ENCODE measurements around the gene CHRFAM7A.
"Not testable (repeated sequence)": the region's sequence is repeated elsewhere in the genome, so short reads cannot be mapped to it uniquely, and the experiment has no call there.

CHRFAM7A gene

DNA sequence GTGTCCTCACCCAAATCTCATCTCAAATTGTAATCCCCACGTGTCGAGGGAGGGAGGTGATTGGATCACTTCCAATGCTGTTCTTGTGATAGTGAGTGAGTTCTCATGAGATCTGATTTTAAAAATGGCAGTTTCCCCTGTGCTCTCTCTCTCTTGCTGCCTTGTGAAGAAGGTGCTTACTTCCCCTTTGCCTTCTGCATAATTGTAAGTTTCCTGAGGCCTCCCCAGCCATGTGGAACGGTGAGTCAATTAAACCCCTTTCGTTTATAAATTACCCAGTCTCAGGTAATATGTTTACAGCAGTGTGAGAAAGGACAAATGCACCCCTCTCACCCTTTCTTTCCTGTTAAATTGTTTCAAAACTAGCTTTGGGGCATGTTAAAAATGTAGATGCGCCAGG, 59.2 kb downstream of the CHRFAM7A start:
- in situ Hi-C loops (cut with MboI; ENCODE audit: low pct_unique_long_range_greater_than_20kb, low sequenced_read_pairs); DNase-seq: not testable (repeated sequence)

DNA sequence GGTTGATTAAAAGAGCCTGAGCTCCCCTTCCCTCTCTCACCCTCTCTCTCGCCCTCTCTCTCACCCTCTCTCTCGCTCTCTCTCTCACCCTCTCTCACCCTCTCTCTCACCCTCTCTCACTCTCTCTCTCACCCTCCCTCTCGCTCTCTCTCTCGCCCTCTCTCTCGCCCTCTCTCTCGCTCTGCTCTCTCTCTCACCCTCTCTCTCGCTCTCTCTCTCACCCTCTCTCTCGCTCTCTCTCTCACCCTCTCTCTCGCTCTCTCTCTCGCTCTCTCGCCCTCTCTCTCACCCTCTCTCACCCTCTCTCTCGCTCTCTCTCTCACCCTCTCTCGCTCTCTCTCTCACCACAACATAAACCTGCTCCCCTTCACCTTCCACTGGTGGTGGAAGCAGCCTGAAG, 67.2 kb downstream of the CHRFAM7A start:
- peak; percentile 0 for DNase-seq
- in situ Hi-C loops (cut with MboI; ENCODE audit: low pct_unique_long_range_greater_than_20kb, low sequenced_read_pairs), result not testable (repeated sequence)

DNA sequence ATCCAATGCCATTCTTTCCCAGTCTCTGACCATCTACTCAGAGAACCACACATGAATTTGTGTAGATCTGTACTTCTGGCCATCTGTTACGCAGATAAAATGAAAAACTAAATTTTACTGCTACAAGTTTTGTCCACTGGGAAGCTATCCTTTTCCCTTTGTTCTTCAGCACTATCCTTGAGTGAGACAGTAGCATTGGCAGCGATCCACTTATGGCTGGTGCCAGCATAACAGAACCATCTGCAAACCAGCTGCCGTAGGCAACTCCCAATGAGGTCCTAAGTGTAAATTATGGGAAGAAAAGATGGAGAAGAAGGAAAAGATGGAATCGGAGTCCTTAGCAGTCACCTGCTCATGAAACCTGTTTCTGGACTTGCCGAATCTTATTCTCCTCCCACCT, 72.3 kb downstream of the CHRFAM7A start:
- DNase-seq; in situ Hi-C loops (cut with MboI; ENCODE audit: low pct_unique_long_range_greater_than_20kb, low sequenced_read_pairs): not testable (repeated sequence)

DNA sequence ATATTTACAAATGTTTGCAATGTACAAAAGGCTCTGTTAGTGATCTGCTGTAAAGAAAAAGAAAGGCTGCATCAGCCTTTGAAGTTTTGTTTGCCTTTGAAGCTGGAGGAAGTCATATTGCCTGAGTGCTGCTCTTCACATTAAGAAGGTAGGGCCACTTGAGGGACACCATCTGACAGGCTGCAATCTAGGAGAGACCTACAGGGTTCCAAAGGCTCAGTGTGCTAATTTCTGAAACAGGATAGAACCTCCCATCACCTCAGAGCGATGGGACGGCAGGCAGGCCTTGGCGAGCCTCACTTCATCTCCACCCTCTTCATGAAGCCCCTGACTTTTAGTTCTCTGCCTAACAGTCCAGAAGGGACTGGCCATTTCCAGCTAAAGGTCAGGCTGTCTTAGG, 77.6 kb downstream of the CHRFAM7A start:
- in situ Hi-C loops (cut with MboI; ENCODE audit: low pct_unique_long_range_greater_than_20kb, low sequenced_read_pairs); DNase-seq: not testable (repeated sequence)

DNA sequence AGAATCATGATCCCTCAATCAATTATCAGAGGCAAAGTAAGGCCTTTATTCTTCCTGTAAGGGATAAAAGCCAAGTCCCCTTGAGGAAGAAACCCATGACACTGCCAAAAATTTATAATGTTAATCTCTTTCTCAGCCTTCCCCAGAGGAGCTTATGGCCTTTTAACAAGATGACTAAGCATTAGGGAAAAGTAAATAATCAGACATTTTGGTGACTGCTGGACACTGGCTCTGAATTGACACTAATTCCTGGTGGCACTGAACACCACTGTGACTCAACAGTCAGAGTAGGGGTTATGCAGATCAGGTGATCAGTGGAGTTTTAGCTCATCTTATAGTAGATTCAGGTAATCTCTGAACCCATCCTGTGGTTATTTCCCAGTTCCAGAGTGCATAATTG, 82.8 kb downstream of the CHRFAM7A start:
- in situ Hi-C loops (cut with MboI; ENCODE audit: low pct_unique_long_range_greater_than_20kb, low sequenced_read_pairs); DNase-seq: not testable (repeated sequence)

Measured in KBM-7 (cell line).